Nephron (organoid): ENCODE results near the gene ANKRD17.

Experiments used
- H3K27ac Mint-ChIP-seq, 3 experiments: 2 replicates each; pipeline ENCODE4 v1.8.0; 2020; ENCODE audit warnings: mixed read lengths in 3 of 3, mild to moderate bottlenecking in 2 of 3, moderate library complexity in 1 of 3
- H3K27me3 Mint-ChIP-seq: 2 replicates; pipeline ENCODE4 v1.8.0; 2021; ENCODE audit warnings: low read depth, mild to moderate bottlenecking, moderate library complexity, mixed read lengths
- H3K36me3 Mint-ChIP-seq: 2 replicates; pipeline ENCODE4 v1.8.0; 2020; ENCODE audit warnings: low read depth, mixed read lengths
- H3K4me1 Mint-ChIP-seq: 2 replicates; pipeline ENCODE4 v1.8.0; 2020; ENCODE audit warnings: mixed read lengths
- H3K4me3 Mint-ChIP-seq, 3 experiments: 2 replicates each; pipeline ENCODE4 v1.8.0; 2020; ENCODE audit warnings: mild to moderate bottlenecking in 3 of 3, mixed read lengths in 3 of 3, moderate library complexity in 2 of 3
- H3K9me3 Mint-ChIP-seq: 2 replicates; pipeline ENCODE4 v1.8.0; 2020; ENCODE audit warnings: mixed read lengths
- CTCF ChIP-seq, 3 experiments: fragments of 200-600 bp; sonication (generic); IDR thresholded peaks; one replicate each; pipeline ENCODE4 v1.5.0; 2021; ENCODE audit warnings: antibody characterized with exemption in 3 of 3; ENCODE audit not compliant: unreplicated experiment in 3 of 3

The ANKRD17 gene

DNA sequence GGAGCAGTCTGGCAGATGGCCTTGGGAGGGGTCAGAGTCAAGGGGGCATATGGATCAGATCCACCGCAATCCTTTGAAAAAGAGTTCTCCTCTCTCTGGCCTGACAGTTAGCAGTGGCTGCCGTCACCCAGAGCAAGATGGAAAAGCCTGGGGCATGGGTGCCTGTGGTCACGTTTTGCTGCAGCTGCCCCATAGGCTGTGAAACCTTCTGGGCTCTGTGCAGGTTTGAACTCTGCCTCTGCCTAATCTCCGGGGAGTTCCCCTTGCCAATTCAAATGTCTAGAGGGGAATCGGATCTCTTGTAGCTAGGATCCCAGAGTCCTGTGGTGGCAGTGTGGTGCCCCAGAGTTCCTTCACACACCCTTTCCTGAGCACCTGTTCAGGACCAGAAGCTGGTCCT lies 23.4 kb upstream of the ANKRD17 start:
- Mint-ChIP-seq H3K27me3 (no peaks in the 10 kb centered on the region), H3K9me3 (peaks cover 22% of the 10 kb centered on the region), H3K4me3 (no peak overlapping the region), H3K4me1 (no peaks in the 10 kb centered on the region), H3K27ac (no peak overlapping the region), H3K36me3 (peaks cover 35% of the 10 kb centered on the region)
- no peak for TF ChIP-seq CTCF (IDR thresholded peaks at IDR 0.05; ENCODE audit: unreplicated experiment in 3 of 3)

GRCh38 chr4:73281396-73281795 lies 22.8 kb upstream of the ANKRD17 start:
- peaks cover 35% of the 10 kb centered on the region for H3K36me3 Mint-ChIP-seq
- H3K27ac Mint-ChIP-seq: no peak overlapping the region
- H3K9me3 Mint-ChIP-seq: peaks cover 23% of the 10 kb centered on the region
- no peak overlapping the region for H3K4me3 Mint-ChIP-seq
- no peaks in the 10 kb centered on the region for H3K27me3 Mint-ChIP-seq
- H3K4me1 Mint-ChIP-seq: no peaks in the 10 kb centered on the region
- TF ChIP-seq CTCF (IDR thresholded peaks at IDR 0.05; ENCODE audit: unreplicated experiment in 3 of 3): no peak

DNA sequence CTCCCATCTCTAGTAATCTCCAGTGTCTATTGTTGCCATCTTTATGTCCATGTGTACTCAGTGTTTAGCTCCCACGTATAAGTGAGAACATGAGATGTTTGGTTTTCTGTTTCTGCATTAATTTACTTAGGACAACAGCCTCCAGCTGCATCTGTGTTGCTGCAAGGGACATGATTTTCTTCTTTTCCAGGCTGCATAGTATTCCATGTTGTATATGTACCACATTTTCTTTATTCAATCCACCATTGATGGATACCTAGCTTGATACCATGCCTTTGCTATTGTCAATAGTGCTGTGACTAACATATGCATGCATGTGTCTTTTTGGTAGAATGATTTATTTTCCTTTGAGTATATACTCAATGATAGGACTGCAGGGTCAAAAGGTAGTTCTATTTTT lies 18.6 kb upstream of the ANKRD17 start:
- H3K36me3 Mint-ChIP-seq: peaks cover 43% of the 10 kb centered on the region
- no peak overlapping the region for H3K4me3 Mint-ChIP-seq

DNA sequence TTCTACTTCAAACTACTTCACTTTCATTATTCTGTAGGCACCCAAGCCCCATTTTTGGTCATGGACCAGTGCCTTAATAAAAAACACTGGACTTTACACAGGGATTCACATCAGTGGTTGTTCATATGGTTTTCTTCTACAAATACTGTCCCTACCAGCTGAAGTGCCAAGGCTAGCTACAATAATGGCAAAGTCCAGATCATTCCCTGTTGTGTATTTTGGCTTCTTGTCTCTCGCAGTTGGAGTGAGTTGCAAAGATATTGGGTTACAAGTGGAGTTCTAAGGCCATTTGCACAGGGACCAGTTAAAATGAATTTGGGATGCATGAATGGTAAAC lies 16.7 kb upstream of the ANKRD17 start:
- Mint-ChIP-seq H3K27ac (peak overlapping the region; percentile 60 to 89 (median 66)), H3K4me3 (no peak overlapping the region), H3K9me3 (peaks cover 26% of the 10 kb centered on the region), H3K4me1 (peaks cover 5% of the 10 kb centered on the region), H3K36me3 (peaks cover 35% of the 10 kb centered on the region), H3K27me3 (no peaks in the 10 kb centered on the region)
- TF ChIP-seq CTCF (IDR thresholded peaks at IDR 0.05; ENCODE audit: unreplicated experiment in 3 of 3): no peak

More for the DNA sequence above, 18.6 kb upstream of the ANKRD17 start:
- H3K27ac Mint-ChIP-seq: no peak overlapping the region
- no peak for TF ChIP-seq CTCF (IDR thresholded peaks at IDR 0.05; ENCODE audit: unreplicated experiment in 3 of 3)
- H3K9me3 Mint-ChIP-seq: peaks cover 26% of the 10 kb centered on the region
- no peaks in the 10 kb centered on the region for H3K27me3 Mint-ChIP-seq
- peaks cover 5% of the 10 kb centered on the region for H3K4me1 Mint-ChIP-seq

GRCh38 chr4:73272816-73273215 lies 14.2 kb upstream of the ANKRD17 start:
- Mint-ChIP-seq H3K27ac (no peak overlapping the region), H3K4me1 (peaks cover 5% of the 10 kb centered on the region), H3K27me3 (no peaks in the 10 kb centered on the region), H3K9me3 (peaks cover 9% of the 10 kb centered on the region), H3K36me3 (peaks cover 16% of the 10 kb centered on the region), H3K4me3 (no peak overlapping the region)
- TF ChIP-seq CTCF (IDR thresholded peaks at IDR 0.05; ENCODE audit: unreplicated experiment in 3 of 3): no peak

- H3K36me3 Mint-ChIP-seq: no peaks in the 10 kb centered on the region
- no peaks in the 10 kb centered on the region for H3K4me1 Mint-ChIP-seq
- no peaks in the 10 kb centered on the region for H3K9me3 Mint-ChIP-seq
- H3K27ac Mint-ChIP-seq: no peak overlapping the region
- H3K27me3 Mint-ChIP-seq: no peaks in the 10 kb centered on the region
- no peak for TF ChIP-seq CTCF (IDR thresholded peaks at IDR 0.05; ENCODE audit: unreplicated experiment in 3 of 3)
- H3K4me3 Mint-ChIP-seq: no peak overlapping the region
Observed at GRCh38 chr4:73267050-73267449, 8.5 kb upstream of the ANKRD17 start.
